ENCODE data around the gene TIGD4. TPM values are rescaled to one million over a fixed set of nuclear protein-coding genes. Genes with fewer than 3 reads are reported as not detected.

TIGD4 gene
- total and polyA plus RNA-seq, 2 experiments from 2014 or later: 1.6 to 1.7 TPM

DNA sequence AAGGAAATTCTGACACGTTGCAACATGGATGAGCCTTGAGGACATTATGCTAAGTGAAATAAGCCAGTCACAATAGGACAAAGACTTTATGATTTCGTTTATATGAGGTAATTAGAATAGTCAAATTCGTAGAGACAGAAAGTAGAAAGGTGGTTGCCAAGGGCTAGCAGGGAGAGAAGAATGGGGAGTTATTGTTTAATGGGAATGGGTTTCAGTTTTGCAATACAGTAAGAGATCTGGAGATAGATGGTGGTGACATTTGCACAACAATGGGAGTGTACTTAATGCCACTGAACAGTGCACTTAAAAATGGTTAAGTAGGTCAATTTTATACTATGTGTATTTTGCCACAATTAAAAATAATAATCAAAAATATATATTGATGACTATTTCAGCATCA is 56.3 kb downstream of the TIGD4 start:
- H4K20me1 ChIP-seq (replicated peaks; ENCODE audit: insufficient read depth): no peaks in the 10 kb centered on the region
- peaks cover 16% of the 10 kb centered on the region; the same call in 2 of the 3 replicates for H3K4me1 Mint-ChIP-seq
- no peaks in the 10 kb centered on the region for H3K79me2 ChIP-seq (replicated peaks; ENCODE audit: insufficient read depth)
- peaks cover 9% of the 10 kb centered on the region for H3K27me3 Mint-ChIP-seq (ENCODE audit: insufficient read depth, low read depth, poor library complexity)
- no peaks in the 10 kb centered on the region for H3F3A ChIP-seq (replicated peaks; ENCODE audit: low read depth)
- H3K9me3 Mint-ChIP-seq: no peaks in the 10 kb centered on the region
- no peak overlapping the region for H2AFZ ChIP-seq
- ATAC-seq (no peak), DNase-seq (ENCODE audit: low spot score) (no peak)
- H3K27ac Mint-ChIP-seq: no peak overlapping the region
- H3K9me2 ChIP-seq (ENCODE audit: insufficient read depth): no peaks in the 10 kb centered on the region; the same call in 1 of the 2 replicates
- H3K27me3 ChIP-seq (ENCODE audit: insufficient read depth): no peaks in the 10 kb centered on the region
- no peak overlapping the region for H3K4me3 Mint-ChIP-seq
- H3K4me3 ChIP-seq: no peak overlapping the region
- no peaks in the 10 kb centered on the region for H3K36me3 Mint-ChIP-seq (ENCODE audit: low read depth)
- no peak overlapping the region for H3K4me2 ChIP-seq
- TF ChIP-seq CTCF (conservative IDR thresholded peaks at IDR 0.05; ENCODE audit: low read depth in 2 of 2) (no peak), STAT1 (IDR thresholded peaks at IDR 0.05; ENCODE audit: unreplicated experiment) (no peak), CREB1 (CRISPR knock-in tag; IDR thresholded peaks at IDR 0.05; ENCODE audit: low read depth) (no peak), EZH2phosphoT487 (IDR thresholded peaks at IDR 0.05; ENCODE audit: unreplicated experiment) (no peak), JUNB (IDR thresholded peaks at IDR 0.05; ENCODE audit: unreplicated experiment) (no peak), EZH2 (IDR thresholded peaks at IDR 0.05; ENCODE audit: low read depth, unreplicated experiment) (no peak), NANOG (IDR thresholded peaks at IDR 0.05; ENCODE audit: borderline replicate concordance) (no peak), ZNF462 (CRISPR knock-in tag; IDR thresholded peaks at IDR 0.05) (no peak)
- TF ChIP-seq, protein P1, sequence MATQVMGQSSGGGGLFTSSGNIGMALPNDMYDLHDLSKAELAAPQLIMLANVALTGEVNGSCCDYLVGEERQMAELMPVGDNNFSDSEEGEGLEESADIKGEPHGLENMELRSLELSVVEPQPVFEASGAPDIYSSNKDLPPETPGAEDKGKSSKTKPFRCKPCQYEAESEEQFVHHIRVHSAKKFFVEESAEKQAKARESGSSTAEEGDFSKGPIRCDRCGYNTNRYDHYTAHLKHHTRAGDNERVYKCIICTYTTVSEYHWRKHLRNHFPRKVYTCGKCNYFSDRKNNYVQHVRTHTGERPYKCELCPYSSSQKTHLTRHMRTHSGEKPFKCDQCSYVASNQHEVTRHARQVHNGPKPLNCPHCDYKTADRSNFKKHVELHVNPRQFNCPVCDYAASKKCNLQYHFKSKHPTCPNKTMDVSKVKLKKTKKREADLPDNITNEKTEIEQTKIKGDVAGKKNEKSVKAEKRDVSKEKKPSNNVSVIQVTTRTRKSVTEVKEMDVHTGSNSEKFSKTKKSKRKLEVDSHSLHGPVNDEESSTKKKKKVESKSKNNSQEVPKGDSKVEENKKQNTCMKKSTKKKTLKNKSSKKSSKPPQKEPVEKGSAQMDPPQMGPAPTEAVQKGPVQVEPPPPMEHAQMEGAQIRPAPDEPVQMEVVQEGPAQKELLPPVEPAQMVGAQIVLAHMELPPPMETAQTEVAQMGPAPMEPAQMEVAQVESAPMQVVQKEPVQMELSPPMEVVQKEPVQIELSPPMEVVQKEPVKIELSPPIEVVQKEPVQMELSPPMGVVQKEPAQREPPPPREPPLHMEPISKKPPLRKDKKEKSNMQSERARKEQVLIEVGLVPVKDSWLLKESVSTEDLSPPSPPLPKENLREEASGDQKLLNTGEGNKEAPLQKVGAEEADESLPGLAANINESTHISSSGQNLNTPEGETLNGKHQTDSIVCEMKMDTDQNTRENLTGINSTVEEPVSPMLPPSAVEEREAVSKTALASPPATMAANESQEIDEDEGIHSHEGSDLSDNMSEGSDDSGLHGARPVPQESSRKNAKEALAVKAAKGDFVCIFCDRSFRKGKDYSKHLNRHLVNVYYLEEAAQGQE (IDR thresholded peaks at IDR 0.05; ENCODE audit: unreplicated experiment): no peak
- H3K4me1 ChIP-seq (ENCODE audit: insufficient read depth): no peaks in the 10 kb centered on the region; the same call in 1 of the 2 replicates
- no peaks in the 10 kb centered on the region for H3K36me3 ChIP-seq (ENCODE audit: insufficient read depth)
- H3K27ac ChIP-seq (ENCODE audit: low read depth): no peak overlapping the region

Measured in GM23338 (cell line).